SU-DHL-6 (cell line): ENCODE results near the gene FGF5.

ENCODE experiments used
- H2AFZ ChIP-seq: fragments of 200-600 bp; sonication (generic); 2 replicates; pipeline ENCODE4 v1.6.1; 2014; ENCODE audit warnings: low read depth, mild to moderate bottlenecking, moderate library complexity, mixed read lengths, antibody characterized with exemption, low read length; ENCODE audit not compliant: severe bottlenecking
- H3F3A ChIP-seq: fragments of 200-600 bp; shearing (Covaris generic); 2 replicates; pipeline ENCODE4 v1.6.0; 2016; ENCODE audit warnings: antibody characterized with exemption, mild to moderate bottlenecking; ENCODE audit not compliant: insufficient read depth
- H3K27ac ChIP-seq: fragments of 200-600 bp; sonication (generic); 2 replicates; pipeline ENCODE4 v1.5.1; 2016; ENCODE audit warnings: low read depth, mild to moderate bottlenecking, low read length, moderate library complexity, mixed read lengths
- H3K27me3 ChIP-seq: fragments of 200-600 bp; sonication (generic), shearing (Covaris generic); 2 replicates; pipeline ENCODE4 v1.6.0; 2014; ENCODE audit warnings: mild to moderate bottlenecking, low read length
- H3K36me3 ChIP-seq: fragments of 200-600 bp; sonication (generic); 2 replicates; pipeline ENCODE4 v1.6.1; 2014; ENCODE audit warnings: mild to moderate bottlenecking, low read length, mixed read lengths
- H3K4me2 ChIP-seq: fragments of 300-600, 200-600 bp; shearing (Covaris generic), sonication (generic); 2 replicates; pipeline ENCODE4 v1.6.0; 2014; ENCODE audit warnings: low read length, low read depth, mild to moderate bottlenecking; ENCODE audit not compliant: poor library complexity, severe bottlenecking
- H3K4me3 ChIP-seq: fragments of 200-600 bp; sonication (generic); 2 replicates; pipeline ENCODE4 v1.5.1; 2014; ENCODE audit warnings: antibody characterized with exemption, low read length, mild to moderate bottlenecking, mixed read lengths; ENCODE audit not compliant: insufficient read depth, poor library complexity, severe bottlenecking
- H3K79me2 ChIP-seq: fragments of 200-600 bp; sonication (generic); 2 replicates; pipeline ENCODE4 v1.6.1; 2014; ENCODE audit warnings: mild to moderate bottlenecking, low read length, moderate library complexity; ENCODE audit not compliant: insufficient read depth
- H3K9ac ChIP-seq: fragments of 200-600 bp; sonication (generic); 2 replicates; pipeline ENCODE4 v1.7.0; 2014; ENCODE audit warnings: mild to moderate bottlenecking, low read length
- H3K9me2 ChIP-seq: fragments of 200-600 bp; sonication (generic); replicated peaks from 2 replicates; pipeline ENCODE4 v1.6.1; 2014; ENCODE audit warnings: low read length; ENCODE audit not compliant: insufficient read depth
- H3K9me3 ChIP-seq: fragments of 200-600 bp; sonication (generic); 2 replicates; pipeline ENCODE4 v1.6.1; 2014; ENCODE audit warnings: low read length, mixed read lengths; ENCODE audit not compliant: insufficient read depth
- H4K20me1 ChIP-seq: fragments of 200-600 bp; sonication (generic); 2 replicates; pipeline ENCODE4 v1.6.1; 2014; ENCODE audit warnings: low read depth, mild to moderate bottlenecking, antibody characterized with exemption, low read length, moderate library complexity, mixed read lengths
- CTCF ChIP-seq: fragments of 200-600 bp; sonication (generic); IDR thresholded peaks from one replicate; pipeline ENCODE4 v1.5.1; 2017; ENCODE audit warnings: antibody characterized with exemption, mild to moderate bottlenecking, low read length, moderate library complexity; ENCODE audit not compliant: insufficient read depth, poor library complexity, severe bottlenecking
- EZH2phosphoT487 ChIP-seq: fragments of 200-600 bp; sonication (generic), shearing (Covaris generic); conservative IDR thresholded peaks from 2 replicates; pipeline ENCODE4 v1.6.1; 2018; ENCODE audit warnings: mild to moderate bottlenecking, antibody characterized with exemption, low read length, moderate library complexity, mixed read lengths

The FGF5 gene

GRCh38 chr4:80255329-80256095 is 11.0 kb upstream of the FGF5 start:
- no peaks in the 10 kb centered on the region for H3K79me2 ChIP-seq
- H3K4me2 ChIP-seq, result no peak overlapping the region
- TF ChIP-seq CTCF, result no peak
- TF ChIP-seq EZH2phosphoT487, result no peak
- no peak overlapping the region for H3K9ac ChIP-seq
- no peaks in the 10 kb centered on the region for H3F3A ChIP-seq
- no peaks in the 10 kb centered on the region for H4K20me1 ChIP-seq
- no peak overlapping the region for H3K27ac ChIP-seq
- H2AFZ ChIP-seq, result no peak overlapping the region
- H3K36me3 ChIP-seq, result no peaks in the 10 kb centered on the region
- no peaks in the 10 kb centered on the region for H3K9me2 ChIP-seq
- no peaks in the 10 kb centered on the region for H3K27me3 ChIP-seq
- no peak overlapping the region for H3K4me3 ChIP-seq
- H3K9me3 ChIP-seq, result no peaks in the 10 kb centered on the region

GRCh38 chr4:80257851-80258250 is 8.6 kb upstream of the FGF5 start:
- Histone ChIP-seq H3K27me3 (no peaks in the 10 kb centered on the region), H3K4me2 (no peak overlapping the region), H4K20me1 (no peaks in the 10 kb centered on the region), H2AFZ (no peak overlapping the region), H3K27ac (no peak overlapping the region), H3K4me3 (no peak overlapping the region), H3F3A (no peaks in the 10 kb centered on the region), H3K9ac (no peak overlapping the region), H3K9me3 (no peaks in the 10 kb centered on the region), H3K36me3 (no peaks in the 10 kb centered on the region), H3K9me2 (no peaks in the 10 kb centered on the region), H3K79me2 (no peaks in the 10 kb centered on the region)
- TF ChIP-seq CTCF (no peak), EZH2phosphoT487 (no peak)

GRCh38 chr4:80259012-80259411 is 7.5 kb upstream of the FGF5 start:
- H3K27ac ChIP-seq, result no peak overlapping the region
- no peak overlapping the region for H3K4me2 ChIP-seq
- no peaks in the 10 kb centered on the region for H4K20me1 ChIP-seq
- no peak overlapping the region for H3K9ac ChIP-seq
- H3K9me3 ChIP-seq, result no peaks in the 10 kb centered on the region
- H3K4me3 ChIP-seq, result no peak overlapping the region
- no peaks in the 10 kb centered on the region for H3K79me2 ChIP-seq
- no peak for TF ChIP-seq EZH2phosphoT487
- no peak for TF ChIP-seq CTCF
- no peaks in the 10 kb centered on the region for H3F3A ChIP-seq
- no peaks in the 10 kb centered on the region for H3K36me3 ChIP-seq
- no peak overlapping the region for H2AFZ ChIP-seq
- no peaks in the 10 kb centered on the region for H3K27me3 ChIP-seq
- no peaks in the 10 kb centered on the region for H3K9me2 ChIP-seq
